CD4-positive, alpha-beta memory T cell (primary cell): ENCODE data around the gene SYT1. TPM values are rescaled to one million over a fixed set of nuclear protein-coding genes. Genes with fewer than 3 reads are reported as not detected.
A peak's percentile ranks its signal among the peaks of the same experiment; 100 is the strongest.

Experiments
- CTCF ChIA-PET: fragments of 350-600 bp; sonication (Branson Sonifier 250); formaldehyde crosslinking; loops from one replicate; lab custom pipeline; 2021; ENCODE audit warnings: inconsistent platforms; ENCODE audit not compliant: partially characterized antibody; lab: Charles Lee
- POLR2A ChIA-PET: fragments of 350-600 bp; sonication (Branson Sonifier 250); formaldehyde crosslinking; loops from one replicate; lab custom pipeline; 2021; ENCODE audit not compliant: partially characterized antibody; lab: Charles Lee
- DNase-seq, 5 donors: peaks; one replicate each; pipeline versions ENCODE4 v3.0.0 to v3.0.0-alpha.2; 2020 to 2022; ENCODE audit warnings: mixed read lengths in 1 of 5
- H3K27ac ChIP-seq: one replicate; pipeline ENCODE4 v1.7.0; 2013; ENCODE audit warnings: low read depth, low read length
- H3K27me3 ChIP-seq: 2 replicates; pipeline ENCODE4 v1.7.0; 2013; ENCODE audit warnings: mild to moderate bottlenecking, low read length, moderate library complexity; ENCODE audit not compliant: insufficient read depth
- H3K36me3 ChIP-seq: 2 replicates; pipeline ENCODE4 v1.7.0; 2013; ENCODE audit warnings: mild to moderate bottlenecking, low read length, moderate library complexity; ENCODE audit not compliant: insufficient read depth
- H3K4me1 ChIP-seq: 2 replicates; pipeline ENCODE4 v1.7.0; 2013; ENCODE audit warnings: mild to moderate bottlenecking, low read length, moderate library complexity; ENCODE audit not compliant: insufficient read depth
- H3K4me3 ChIP-seq, 2 donors: one replicate each; pipeline ENCODE4 v1.7.0; 2013; ENCODE audit warnings: low read length in 2 of 2, mild to moderate bottlenecking in 1 of 2
- H3K9me3 ChIP-seq, 2 donors: one replicate each; pipeline ENCODE4 v1.7.0; 2013; ENCODE audit warnings: low read length in 2 of 2, control low read depth in 1 of 2; ENCODE audit not compliant: control insufficient read depth in 1 of 2
- H3K27ac Mint-ChIP-seq, 7 donors: one replicate each; pipeline ENCODE4 v1.8.0; 2020 to 2021; ENCODE audit warnings: mixed read lengths in 7 of 7, mild to moderate bottlenecking in 6 of 7, inconsistent platforms in 3 of 7, moderate library complexity in 3 of 7
- H3K27me3 Mint-ChIP-seq, 2 donors: one replicate each; pipeline ENCODE4 v1.8.0; 2020 to 2021; ENCODE audit warnings: mixed read lengths in 2 of 2
- H3K36me3 Mint-ChIP-seq, 2 donors: one replicate each; pipeline ENCODE4 v1.8.0; 2020 to 2021; ENCODE audit warnings: mixed read lengths in 2 of 2, inconsistent platforms in 1 of 2, mild to moderate bottlenecking in 1 of 2
- H3K4me1 Mint-ChIP-seq, 4 donors: one replicate each; pipeline ENCODE4 v1.8.0; 2020 to 2021; ENCODE audit warnings: mixed read lengths in 4 of 4, mild to moderate bottlenecking in 1 of 4
- H3K4me3 Mint-ChIP-seq, 8 donors: one replicate each; pipeline ENCODE4 v1.8.0; 2020 to 2021; ENCODE audit warnings: mixed read lengths in 8 of 8, mild to moderate bottlenecking in 7 of 8, moderate library complexity in 6 of 8, inconsistent platforms in 3 of 8
- H3K9me3 Mint-ChIP-seq, 8 donors: one replicate each; pipeline ENCODE4 v1.8.0; 2020 to 2021; ENCODE audit warnings: mixed read lengths in 8 of 8, mild to moderate bottlenecking in 5 of 8, inconsistent platforms in 3 of 8, moderate library complexity in 1 of 8
- intact Hi-C: fragments of 100-400 bp; cut with micrococcal nuclease; formaldehyde crosslinking; loops from one replicate; pipeline ENCODE4 v1.15.1; 2023
- polyA plus RNA-seq, 2 donors: library from polyadenylated mRNA; unstranded; fragments of 300-500 nt; fragmentation: Illumina TruSeq; gene quantifications; one replicate each; pipeline ENCODE4 v1.2.3, GENCODE V29; 2021
- total RNA-seq, 2 experiments: library from RNA; stranded (reverse); gene quantifications; one replicate each; pipeline ENCODE4 v1.2.3, GENCODE V29; 2021

The SYT1 gene
- total and polyA plus RNA-seq, 4 experiments from 2014 or later, result not detected

DNA sequence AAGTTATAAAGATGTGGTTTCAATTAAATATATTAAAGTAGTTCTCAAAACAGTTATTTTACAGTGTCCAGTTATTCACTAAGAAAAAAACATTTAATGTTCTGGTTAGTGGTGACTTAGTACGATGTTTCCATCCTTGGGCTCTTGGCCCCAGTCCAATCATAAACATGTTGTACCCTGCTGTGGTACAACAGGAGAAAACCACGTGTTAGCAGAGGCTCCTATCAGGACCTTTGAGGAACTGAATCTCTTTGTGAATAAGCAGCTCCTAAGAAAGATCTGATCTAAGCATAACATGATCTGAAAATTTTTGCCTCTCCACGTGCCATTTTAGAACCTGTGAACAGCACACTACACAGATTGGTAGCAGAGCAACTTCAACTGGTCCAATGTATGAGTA, 234.0 kb downstream of the SYT1 start:
- POLR2A ChIA-PET, result no interaction called here

DNA sequence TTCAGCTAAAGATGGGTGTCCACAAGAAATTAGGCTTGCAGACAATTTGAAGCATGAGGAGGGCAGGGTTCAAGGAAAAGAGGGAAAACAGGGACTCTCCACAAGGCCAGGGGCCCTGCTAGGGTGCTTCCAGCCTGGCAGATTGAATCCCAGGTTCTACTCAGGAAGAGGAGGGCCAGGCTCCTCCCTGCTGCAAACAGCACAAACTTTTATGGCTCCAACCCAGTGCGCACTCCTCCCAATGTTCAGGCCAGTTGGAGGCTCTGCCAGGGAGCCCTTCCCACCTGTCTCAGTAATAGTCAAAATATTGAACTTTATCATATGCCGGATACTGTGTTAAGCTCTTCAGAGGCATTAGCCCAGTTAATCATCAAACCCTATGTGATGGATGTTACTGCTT, 244.4 kb downstream of the SYT1 start:
- H3K9me3 ChIP-seq, result no peaks in the 10 kb centered on the region
- Mint-ChIP-seq H3K27ac (no peak overlapping the region), H3K4me1 (no peaks in the 10 kb centered on the region), H3K4me3 (no peak overlapping the region), H3K36me3 (no peaks in the 10 kb centered on the region), H3K9me3 (peaks cover 0 to 10% (median under 1%) of the 10 kb centered on the region in 8 donors), H3K27me3 (no peaks in the 10 kb centered on the region)
- H3K27ac ChIP-seq, result no peak overlapping the region
- POLR2A ChIA-PET, result no interaction called here
- CTCF ChIA-PET, result no interaction called here
- no peak for DNase-seq
- H3K27me3 ChIP-seq, result no peaks in the 10 kb centered on the region
- no peaks in the 10 kb centered on the region for H3K4me1 ChIP-seq
- no peaks in the 10 kb centered on the region for H3K36me3 ChIP-seq
- intact Hi-C loops, result no loop called here
- H3K4me3 ChIP-seq, result no peak overlapping the region

More for the DNA sequence above, 234.0 kb downstream of the SYT1 start:
- no peak overlapping the region for H3K4me3 Mint-ChIP-seq
- no peak overlapping the region for H3K27ac Mint-ChIP-seq
- H3K36me3 ChIP-seq, result no peaks in the 10 kb centered on the region
- H3K9me3 ChIP-seq, result no peaks in the 10 kb centered on the region
- peaks cover 0 to 8% (median 5%) of the 10 kb centered on the region in 8 donors for H3K9me3 Mint-ChIP-seq
- H3K27me3 ChIP-seq, result no peaks in the 10 kb centered on the region
- H3K4me3 ChIP-seq, result no peak overlapping the region
- H3K4me1 Mint-ChIP-seq, result no peaks in the 10 kb centered on the region
- no peaks in the 10 kb centered on the region for H3K4me1 ChIP-seq
- H3K36me3 Mint-ChIP-seq, result no peaks in the 10 kb centered on the region
- CTCF ChIA-PET, result no interaction called here
- intact Hi-C loops, result no loop called here
- DNase-seq, result no peak
- no peaks in the 10 kb centered on the region for H3K27me3 Mint-ChIP-seq
- H3K27ac ChIP-seq, result no peak overlapping the region

DNA sequence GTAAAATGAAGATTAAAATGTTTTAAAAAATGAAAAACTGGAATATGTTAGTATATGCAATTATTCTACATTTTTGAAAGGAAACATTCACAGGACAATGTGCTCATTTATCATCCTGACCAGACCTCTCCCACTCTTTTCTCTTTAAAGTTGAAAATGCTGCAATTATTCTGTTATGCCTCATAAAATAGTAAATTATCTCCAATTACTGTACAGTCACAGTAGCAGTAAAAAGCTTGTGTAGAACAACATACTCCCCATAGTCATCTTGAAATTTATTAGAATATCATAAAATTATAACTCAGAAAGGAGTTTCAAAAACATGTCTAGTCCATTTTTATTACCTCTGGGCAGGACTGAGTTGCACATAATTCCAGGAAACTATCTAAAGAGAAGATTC, 250.3 kb downstream of the SYT1 start:
- Histone ChIP-seq H3K9me3 (no peaks in the 10 kb centered on the region), H3K36me3 (no peaks in the 10 kb centered on the region), H3K4me1 (no peaks in the 10 kb centered on the region), H3K4me3 (no peak overlapping the region), H3K27me3 (no peaks in the 10 kb centered on the region), H3K27ac (no peak overlapping the region)
- peaks cover 0 to 12% (median under 1%) of the 10 kb centered on the region in 8 donors for H3K9me3 Mint-ChIP-seq
- H3K36me3 Mint-ChIP-seq, result no peaks in the 10 kb centered on the region
- no peak for DNase-seq
- CTCF ChIA-PET, result no interaction called here
- intact Hi-C loops, result no loop called here
- POLR2A ChIA-PET, result no interaction called here
- H3K4me1 Mint-ChIP-seq, result no peaks in the 10 kb centered on the region
- H3K4me3 Mint-ChIP-seq, result no peak overlapping the region
- H3K27ac Mint-ChIP-seq, result peak overlapping the region in 1 of 7 donors; percentile 60
- H3K27me3 Mint-ChIP-seq, result no peaks in the 10 kb centered on the region

DNA sequence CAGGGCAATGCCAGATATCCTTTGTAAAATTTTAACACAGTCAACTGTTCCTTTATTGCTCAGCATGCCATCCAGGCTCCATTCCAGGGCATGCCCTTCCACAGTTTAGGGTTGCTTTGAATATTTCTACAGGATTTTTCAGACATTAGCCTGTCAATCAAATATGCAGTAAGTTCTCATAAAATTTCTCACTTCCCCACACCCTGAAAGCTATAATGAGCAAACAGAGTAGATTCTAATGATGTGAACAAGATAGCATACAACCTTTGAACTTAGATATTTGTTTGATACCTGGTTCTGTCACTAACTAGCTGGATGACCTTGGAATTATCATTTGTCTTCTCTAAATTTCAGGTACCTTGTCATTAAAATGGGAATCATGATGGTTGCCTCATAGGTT, 251.2 kb downstream of the SYT1 start:
- no peaks in the 10 kb centered on the region for H3K36me3 ChIP-seq
- no peak overlapping the region for H3K4me3 ChIP-seq
- no peaks in the 10 kb centered on the region for H3K36me3 Mint-ChIP-seq
- intact Hi-C loops, result no loop called here
- H3K9me3 Mint-ChIP-seq, result peaks cover 0 to 12% (median under 1%) of the 10 kb centered on the region in 8 donors
- H3K27me3 Mint-ChIP-seq, result no peaks in the 10 kb centered on the region
- CTCF ChIA-PET, result no interaction called here
- H3K4me1 ChIP-seq, result no peaks in the 10 kb centered on the region
- H3K4me1 Mint-ChIP-seq, result no peaks in the 10 kb centered on the region
- POLR2A ChIA-PET, result no interaction called here
- no peaks in the 10 kb centered on the region for H3K9me3 ChIP-seq
- no peak overlapping the region for H3K27ac ChIP-seq
- no peak overlapping the region for H3K4me3 Mint-ChIP-seq
- no peak overlapping the region for H3K27ac Mint-ChIP-seq
- no peaks in the 10 kb centered on the region for H3K27me3 ChIP-seq
- DNase-seq, result no peak

DNA sequence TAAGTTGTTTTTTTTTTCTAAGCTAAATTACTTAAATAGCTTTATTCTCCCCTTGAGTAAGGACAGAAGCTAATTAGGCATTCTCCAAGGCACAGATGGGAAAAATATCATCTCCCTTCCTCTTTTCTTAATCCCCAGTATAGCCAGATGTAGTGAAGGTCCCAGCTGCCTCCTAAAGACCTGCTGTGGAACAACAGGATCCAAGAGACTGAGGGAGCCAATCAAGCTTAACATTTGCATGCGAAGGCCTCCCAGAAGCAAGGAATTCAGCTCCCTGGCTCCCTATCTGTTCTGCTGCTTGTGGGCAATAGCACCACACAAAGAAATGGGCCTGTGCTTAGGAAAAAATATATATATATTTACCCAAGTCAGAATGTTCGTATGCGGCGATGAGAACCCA, 255.2 kb downstream of the SYT1 start:
- H3K27ac ChIP-seq, result no peak overlapping the region
- Mint-ChIP-seq H3K4me1 (no peaks in the 10 kb centered on the region), H3K27ac (no peak overlapping the region), H3K4me3 (no peak overlapping the region), H3K9me3 (peaks cover 0 to 8% (median 7%) of the 10 kb centered on the region in 8 donors), H3K27me3 (no peaks in the 10 kb centered on the region), H3K36me3 (no peaks in the 10 kb centered on the region)
- CTCF ChIA-PET, result no interaction called here
- POLR2A ChIA-PET, result no interaction called here
- no peak for DNase-seq
- no peak overlapping the region for H3K4me3 ChIP-seq
- intact Hi-C loops, result no loop called here
- H3K9me3 ChIP-seq, result no peaks in the 10 kb centered on the region
- no peaks in the 10 kb centered on the region for H3K4me1 ChIP-seq
- H3K36me3 ChIP-seq, result no peaks in the 10 kb centered on the region
- H3K27me3 ChIP-seq, result no peaks in the 10 kb centered on the region

DNA sequence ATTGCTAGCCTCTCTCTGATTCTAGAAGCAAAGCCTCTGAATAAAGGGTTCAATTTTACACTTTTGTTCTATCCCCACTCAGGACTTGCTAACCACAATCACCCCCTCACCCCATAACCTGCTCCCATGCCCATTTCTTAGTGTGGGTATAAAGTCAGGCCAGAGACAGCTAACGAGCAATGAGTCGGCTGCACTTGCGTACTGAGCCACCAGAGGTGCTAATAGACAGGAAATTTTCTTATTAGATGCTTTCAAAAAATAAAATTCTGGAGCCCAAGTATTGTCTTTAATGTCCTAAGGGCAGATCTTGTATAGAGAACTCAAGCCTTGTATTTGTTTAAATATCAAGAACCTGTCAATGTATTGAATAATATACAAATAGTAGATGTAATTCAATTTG, 256.9 kb downstream of the SYT1 start:
- H3K36me3 ChIP-seq, result no peaks in the 10 kb centered on the region
- CTCF ChIA-PET, result no interaction called here
- Mint-ChIP-seq H3K4me1 (no peaks in the 10 kb centered on the region), H3K9me3 (peaks cover 0 to 12% (median 8%) of the 10 kb centered on the region in 8 donors), H3K36me3 (no peaks in the 10 kb centered on the region), H3K27ac (no peak overlapping the region), H3K27me3 (no peaks in the 10 kb centered on the region), H3K4me3 (no peak overlapping the region)
- no peak for DNase-seq
- POLR2A ChIA-PET, result no interaction called here
- intact Hi-C loops, result no loop called here
- no peak overlapping the region for H3K4me3 ChIP-seq
- H3K4me1 ChIP-seq, result no peaks in the 10 kb centered on the region
- no peak overlapping the region for H3K27ac ChIP-seq
- no peaks in the 10 kb centered on the region for H3K9me3 ChIP-seq
- no peaks in the 10 kb centered on the region for H3K27me3 ChIP-seq

DNA sequence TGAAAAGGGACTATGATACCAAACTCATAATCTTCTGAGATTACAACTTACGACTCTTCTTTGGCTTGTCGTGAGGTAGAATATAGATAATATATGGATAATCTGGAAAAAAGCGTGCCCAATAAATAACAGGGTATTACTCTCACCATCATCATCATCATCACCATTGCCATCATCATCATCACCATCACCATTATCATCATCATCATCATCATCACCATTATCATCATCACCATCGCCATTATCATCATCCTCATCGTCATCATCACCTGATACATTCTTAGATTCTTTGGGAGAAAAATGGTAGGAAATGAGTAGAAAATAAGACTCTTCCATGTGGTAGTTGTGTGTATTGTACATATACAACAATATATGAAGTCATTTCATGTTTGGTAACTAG, 259.8 kb downstream of the SYT1 start:
- CTCF ChIA-PET, result no interaction called here

DNA sequence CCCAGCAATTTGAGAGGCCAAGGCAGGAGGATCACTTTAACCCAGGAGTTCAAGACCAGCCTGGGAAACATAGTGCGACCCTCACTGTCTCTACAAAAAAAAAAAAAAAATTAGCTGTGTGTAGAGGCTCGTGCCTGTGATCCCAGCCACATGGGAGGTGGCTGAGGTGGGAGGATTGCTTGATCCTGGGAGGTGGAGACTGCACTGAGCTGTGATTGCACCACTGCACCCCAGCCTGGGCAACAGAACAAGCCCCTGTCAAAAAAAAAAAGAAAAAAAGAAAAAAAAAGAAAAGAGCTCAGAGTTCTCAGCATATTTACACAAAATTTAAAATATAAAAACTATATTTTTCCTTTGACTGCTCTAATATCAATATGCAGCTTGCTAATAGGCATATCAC, 260.8 kb downstream of the SYT1 start:
- Histone ChIP-seq H3K36me3 (no peaks in the 10 kb centered on the region), H3K27me3 (no peaks in the 10 kb centered on the region), H3K4me1 (no peaks in the 10 kb centered on the region), H3K9me3 (no peaks in the 10 kb centered on the region), H3K27ac (no peak overlapping the region), H3K4me3 (no peak overlapping the region)
- Mint-ChIP-seq H3K9me3 (peaks cover 0 to 18% (median 5%) of the 10 kb centered on the region in 8 donors), H3K36me3 (no peaks in the 10 kb centered on the region), H3K27me3 (no peaks in the 10 kb centered on the region), H3K4me3 (no peak overlapping the region), H3K27ac (no peak overlapping the region), H3K4me1 (no peaks in the 10 kb centered on the region)
- intact Hi-C loops, result no loop called here
- ChIA-PET POLR2A (no interaction called here), CTCF (no interaction called here)
- no peak for DNase-seq

More for the DNA sequence above, 259.8 kb downstream of the SYT1 start:
- DNase-seq, result no peak
- Mint-ChIP-seq H3K36me3 (no peaks in the 10 kb centered on the region), H3K4me1 (no peaks in the 10 kb centered on the region), H3K9me3 (peaks cover 0 to 18% (median 4%) of the 10 kb centered on the region in 8 donors), H3K4me3 (no peak overlapping the region), H3K27me3 (no peaks in the 10 kb centered on the region), H3K27ac (no peak overlapping the region)
- H3K27me3 ChIP-seq, result no peaks in the 10 kb centered on the region
- H3K4me3 ChIP-seq, result no peak overlapping the region
- H3K4me1 ChIP-seq, result no peaks in the 10 kb centered on the region
- H3K36me3 ChIP-seq, result no peaks in the 10 kb centered on the region
- no peaks in the 10 kb centered on the region for H3K9me3 ChIP-seq
- no peak overlapping the region for H3K27ac ChIP-seq
- POLR2A ChIA-PET, result no interaction called here
- intact Hi-C loops, result no loop called here
